Panc1 (cell line): Measurements from ENCODE around the gene KCND3.

Experiments used
- POLR2AphosphoS5 ChIP-seq: IDR thresholded peaks from 2 replicates; pipeline ENCODE4 v1.6.1; 2012; ENCODE audit warnings: mild to moderate bottlenecking, low read depth, low read length, moderate library complexity
- TF ChIP-seq, protein P1 (sequence below): fragments of 450-650 bp; IDR thresholded peaks from 2 replicates; pipeline ENCODE4 v1.5.1; 2017; ENCODE audit warnings: mild to moderate bottlenecking
- TF ChIP-seq, protein P2 (sequence below), 2 experiments: IDR thresholded peaks; 2 replicates each; pipeline ENCODE4 v1.6.1; 2011 to 2012; ENCODE audit warnings: low read depth in 2 of 2, control low read depth in 1 of 2, low read length in 1 of 2, mild to moderate bottlenecking in 1 of 2, moderate library complexity in 1 of 2; ENCODE audit not compliant: insufficient read depth in 1 of 2

DNA sequence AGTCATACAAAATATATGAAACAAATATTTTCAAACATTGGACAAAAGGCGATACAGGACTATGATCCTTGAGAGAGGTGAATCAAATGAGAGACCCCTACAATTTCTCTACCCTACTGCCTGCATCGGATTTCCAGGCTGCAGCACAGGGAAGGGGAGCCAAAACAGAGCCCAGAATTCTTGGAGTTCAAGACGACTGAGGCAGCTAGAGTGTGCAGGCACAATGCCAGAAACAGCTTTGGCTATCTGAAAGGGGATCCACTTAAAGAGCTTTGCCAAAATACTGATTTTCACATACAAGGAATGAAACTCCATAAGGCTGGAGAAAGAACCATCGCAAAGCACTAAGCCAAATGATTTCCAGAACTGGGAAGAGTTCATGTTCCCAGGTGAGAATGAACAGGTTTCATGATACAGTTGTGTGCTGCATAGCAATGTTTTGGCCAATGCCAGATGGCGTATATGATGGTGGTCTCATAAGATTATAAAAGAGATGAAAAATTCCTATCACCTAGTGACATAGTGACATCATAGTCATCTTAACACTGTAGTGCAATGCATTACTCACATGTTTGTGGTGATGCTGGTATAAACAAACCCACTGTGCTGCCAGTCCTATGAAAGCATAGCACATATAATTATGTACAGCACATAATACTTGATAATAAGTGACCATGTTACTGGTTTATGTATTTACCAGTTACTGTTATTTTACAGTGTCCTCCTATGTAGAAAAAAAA lies 77.5 kb downstream of the KCND3 start:
- TF ChIP-seq, protein P1, sequence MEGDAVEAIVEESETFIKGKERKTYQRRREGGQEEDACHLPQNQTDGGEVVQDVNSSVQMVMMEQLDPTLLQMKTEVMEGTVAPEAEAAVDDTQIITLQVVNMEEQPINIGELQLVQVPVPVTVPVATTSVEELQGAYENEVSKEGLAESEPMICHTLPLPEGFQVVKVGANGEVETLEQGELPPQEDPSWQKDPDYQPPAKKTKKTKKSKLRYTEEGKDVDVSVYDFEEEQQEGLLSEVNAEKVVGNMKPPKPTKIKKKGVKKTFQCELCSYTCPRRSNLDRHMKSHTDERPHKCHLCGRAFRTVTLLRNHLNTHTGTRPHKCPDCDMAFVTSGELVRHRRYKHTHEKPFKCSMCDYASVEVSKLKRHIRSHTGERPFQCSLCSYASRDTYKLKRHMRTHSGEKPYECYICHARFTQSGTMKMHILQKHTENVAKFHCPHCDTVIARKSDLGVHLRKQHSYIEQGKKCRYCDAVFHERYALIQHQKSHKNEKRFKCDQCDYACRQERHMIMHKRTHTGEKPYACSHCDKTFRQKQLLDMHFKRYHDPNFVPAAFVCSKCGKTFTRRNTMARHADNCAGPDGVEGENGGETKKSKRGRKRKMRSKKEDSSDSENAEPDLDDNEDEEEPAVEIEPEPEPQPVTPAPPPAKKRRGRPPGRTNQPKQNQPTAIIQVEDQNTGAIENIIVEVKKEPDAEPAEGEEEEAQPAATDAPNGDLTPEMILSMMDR: no peak
- no peak for TF ChIP-seq POLR2AphosphoS5
- TF ChIP-seq, protein P2, sequence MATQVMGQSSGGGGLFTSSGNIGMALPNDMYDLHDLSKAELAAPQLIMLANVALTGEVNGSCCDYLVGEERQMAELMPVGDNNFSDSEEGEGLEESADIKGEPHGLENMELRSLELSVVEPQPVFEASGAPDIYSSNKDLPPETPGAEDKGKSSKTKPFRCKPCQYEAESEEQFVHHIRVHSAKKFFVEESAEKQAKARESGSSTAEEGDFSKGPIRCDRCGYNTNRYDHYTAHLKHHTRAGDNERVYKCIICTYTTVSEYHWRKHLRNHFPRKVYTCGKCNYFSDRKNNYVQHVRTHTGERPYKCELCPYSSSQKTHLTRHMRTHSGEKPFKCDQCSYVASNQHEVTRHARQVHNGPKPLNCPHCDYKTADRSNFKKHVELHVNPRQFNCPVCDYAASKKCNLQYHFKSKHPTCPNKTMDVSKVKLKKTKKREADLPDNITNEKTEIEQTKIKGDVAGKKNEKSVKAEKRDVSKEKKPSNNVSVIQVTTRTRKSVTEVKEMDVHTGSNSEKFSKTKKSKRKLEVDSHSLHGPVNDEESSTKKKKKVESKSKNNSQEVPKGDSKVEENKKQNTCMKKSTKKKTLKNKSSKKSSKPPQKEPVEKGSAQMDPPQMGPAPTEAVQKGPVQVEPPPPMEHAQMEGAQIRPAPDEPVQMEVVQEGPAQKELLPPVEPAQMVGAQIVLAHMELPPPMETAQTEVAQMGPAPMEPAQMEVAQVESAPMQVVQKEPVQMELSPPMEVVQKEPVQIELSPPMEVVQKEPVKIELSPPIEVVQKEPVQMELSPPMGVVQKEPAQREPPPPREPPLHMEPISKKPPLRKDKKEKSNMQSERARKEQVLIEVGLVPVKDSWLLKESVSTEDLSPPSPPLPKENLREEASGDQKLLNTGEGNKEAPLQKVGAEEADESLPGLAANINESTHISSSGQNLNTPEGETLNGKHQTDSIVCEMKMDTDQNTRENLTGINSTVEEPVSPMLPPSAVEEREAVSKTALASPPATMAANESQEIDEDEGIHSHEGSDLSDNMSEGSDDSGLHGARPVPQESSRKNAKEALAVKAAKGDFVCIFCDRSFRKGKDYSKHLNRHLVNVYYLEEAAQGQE (IDR thresholded peaks at IDR 0.05; ENCODE audit: insufficient read depth in 1 of 2, low read depth in 2 of 2, low read length in 1 of 2): no peak
